Activated CD4-positive, alpha-beta T cell treated with anti-CD3 and anti-CD28 coated beads for 24 hours (primary cell): ENCODE measurements around the gene IKBKG.
"Not testable (repeated sequence)": the region's sequence is repeated elsewhere in the genome, so short reads cannot be mapped to it uniquely, and the experiment has no call there.

Experiments used
- DNase-seq, 2 donors: peaks; one replicate each; pipeline ENCODE4 v3.0.0-alpha.2; 2020; ENCODE audit warnings: low read depth in 2 of 2

The IKBKG gene

DNA sequence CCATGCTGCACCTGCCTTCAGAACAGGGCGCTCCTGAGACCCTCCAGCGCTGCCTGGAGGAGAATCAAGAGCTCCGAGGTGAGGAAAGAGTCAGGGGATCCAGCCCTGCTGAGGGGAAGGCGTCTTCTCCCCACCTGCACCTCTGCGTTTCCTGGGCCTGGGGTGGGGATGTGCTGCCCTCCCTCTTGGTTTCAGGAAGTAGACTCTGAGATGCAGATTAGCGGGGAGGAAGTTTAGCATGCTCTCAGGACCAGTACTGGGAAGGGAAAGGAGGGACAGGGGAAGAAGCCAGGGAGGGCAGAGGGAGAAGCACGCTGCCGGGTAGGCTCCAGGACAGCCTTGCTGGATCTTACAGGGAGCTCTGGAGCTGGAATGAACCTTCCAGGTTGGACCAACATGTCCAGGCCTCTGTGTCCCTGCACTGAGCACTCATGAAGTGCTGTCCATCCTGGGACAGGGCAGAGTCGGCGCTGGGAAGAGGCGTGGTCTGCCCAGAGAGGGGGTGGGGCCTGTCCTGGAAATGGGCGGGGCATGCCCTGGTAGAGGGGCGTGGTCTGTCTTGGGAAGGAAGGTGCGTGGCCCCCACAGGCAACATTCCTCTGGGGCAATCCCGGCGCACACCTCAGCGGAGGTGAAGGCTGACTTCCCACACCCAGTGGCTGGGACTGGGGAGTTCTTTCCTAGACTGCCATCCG lies 4.8 kb downstream of the IKBKG start:
- DNase-seq, result not testable (repeated sequence)

DNA sequence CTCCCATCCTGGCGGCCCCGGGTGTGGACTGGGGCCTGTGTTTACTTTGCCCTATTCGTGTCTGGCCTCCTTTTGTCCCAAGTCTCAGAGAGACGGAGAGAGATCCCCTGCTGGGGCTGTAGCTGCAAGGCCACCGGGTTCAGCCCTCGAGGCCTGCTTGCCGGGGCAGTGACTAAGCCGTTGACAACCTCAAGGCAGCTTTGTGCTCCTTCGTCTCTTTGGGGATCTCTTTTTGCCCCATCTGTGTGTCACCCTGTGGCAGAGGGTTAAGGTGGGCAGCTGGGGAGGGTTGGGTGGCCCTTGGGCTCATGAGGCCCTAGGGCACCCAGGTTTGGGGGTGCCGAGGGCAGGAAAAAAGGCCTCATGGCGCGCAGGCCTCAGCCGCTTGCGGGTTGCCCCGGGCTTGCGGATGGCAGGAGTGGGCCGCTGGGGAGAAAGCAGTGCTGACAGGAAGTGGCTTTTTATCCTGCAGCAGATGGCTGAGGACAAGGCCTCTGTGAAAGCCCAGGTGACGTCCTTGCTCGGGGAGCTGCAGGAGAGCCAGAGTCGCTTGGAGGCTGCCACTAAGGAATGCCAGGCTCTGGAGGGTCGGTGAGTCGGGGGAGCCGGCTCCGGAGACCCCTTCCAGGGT lies 10.8 kb downstream of the IKBKG start:
- not testable (repeated sequence) for DNase-seq

DNA sequence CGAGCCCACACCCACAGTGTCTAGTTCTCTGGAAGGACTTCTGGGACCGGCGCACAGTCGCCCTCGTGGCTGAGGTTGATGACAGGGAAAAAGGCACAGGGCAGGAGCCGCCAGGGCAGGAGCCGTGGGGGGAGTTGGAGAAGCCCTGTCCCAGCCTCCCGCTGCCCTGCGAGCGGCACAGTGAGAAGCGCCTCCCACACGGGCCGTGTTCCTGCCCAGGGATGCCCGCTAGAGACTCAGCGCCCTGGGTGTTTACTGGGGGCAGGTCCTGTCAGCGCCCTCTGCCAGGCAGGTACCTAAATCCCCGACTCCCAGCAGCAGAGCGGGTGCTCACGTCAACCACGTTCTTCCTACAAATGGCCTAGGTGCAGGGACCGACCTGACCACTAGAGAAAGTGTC lies 11.5 kb downstream of the IKBKG start:
- DNase-seq, result not testable (repeated sequence)

DNA sequence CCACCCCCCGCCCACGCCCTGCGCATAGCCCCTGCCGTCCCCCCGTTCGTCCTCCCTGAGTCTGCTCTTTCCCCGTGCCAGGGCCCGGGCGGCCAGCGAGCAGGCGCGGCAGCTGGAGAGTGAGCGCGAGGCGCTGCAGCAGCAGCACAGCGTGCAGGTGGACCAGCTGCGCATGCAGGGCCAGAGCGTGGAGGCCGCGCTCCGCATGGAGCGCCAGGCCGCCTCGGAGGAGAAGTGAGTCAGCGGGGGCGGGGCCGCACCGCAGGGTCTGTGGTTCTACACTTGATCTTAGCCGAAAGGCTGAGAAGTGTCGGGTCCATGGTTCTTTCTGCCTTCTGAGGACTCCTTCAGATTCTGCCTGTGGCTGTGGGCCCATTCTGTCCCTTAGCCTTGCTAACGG lies 12.9 kb downstream of the IKBKG start:
- not testable (repeated sequence) for DNase-seq

DNA sequence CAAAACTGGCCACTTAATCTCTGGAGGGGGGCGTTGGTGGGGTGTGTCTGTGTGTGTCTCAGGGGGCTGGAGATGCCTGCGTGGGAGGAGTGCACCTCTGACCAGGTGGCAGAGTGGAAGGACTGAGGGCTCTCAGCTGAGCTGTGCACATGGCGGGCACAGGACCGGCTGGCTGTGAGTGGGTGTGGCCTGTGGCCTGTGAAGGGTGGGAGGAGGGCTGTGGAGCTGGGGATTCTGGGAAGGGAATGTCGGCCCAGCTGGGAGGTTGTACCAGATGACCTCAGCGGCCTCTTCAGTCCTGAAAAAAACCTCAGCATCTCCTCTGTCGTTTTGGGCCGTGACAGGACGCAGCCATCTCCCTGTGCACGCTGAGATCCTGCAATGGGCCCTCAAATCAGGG lies 14.9 kb downstream of the IKBKG start:
- DNase-seq, result not testable (repeated sequence)

DNA sequence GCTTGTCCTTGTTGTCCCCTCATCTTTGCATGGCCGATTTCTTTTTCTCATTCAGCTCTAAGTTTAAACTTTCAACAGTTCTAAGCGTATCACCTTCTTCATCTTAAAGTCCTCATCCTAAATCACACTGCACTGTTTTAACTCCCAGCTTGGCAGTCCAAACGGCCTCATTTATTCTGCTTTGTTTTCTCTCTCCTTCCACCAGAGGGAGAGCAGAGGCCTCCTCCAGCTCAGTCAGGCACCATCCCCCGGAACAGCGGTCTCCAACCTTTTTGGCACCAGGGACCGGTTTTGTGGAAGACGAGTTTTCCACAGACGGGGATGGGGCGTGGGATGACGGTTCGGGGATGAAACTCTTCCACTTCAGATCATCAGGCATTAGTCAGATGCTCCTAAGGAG lies 22.9 kb downstream of the IKBKG start:
- not testable (repeated sequence) for DNase-seq

- not testable (repeated sequence) for DNase-seq
Measured at GRCh38 chrX:154573061-154573460, 25.6 kb downstream of the IKBKG start.

- not testable (repeated sequence) for DNase-seq
Measured at GRCh38 chrX:154575076-154575475, 27.7 kb downstream of the IKBKG start.

GRCh38 chrX:154582994-154583393 lies 35.6 kb downstream of the IKBKG start:
- not testable (repeated sequence) for DNase-seq

GRCh38 chrX:154584585-154585183 lies 37.3 kb downstream of the IKBKG start, which contains the start of gene CTAG1A:
Gene CTAG1A (plus strand): TSS chrX:154585133. CDS start chrX:154585207, 74 bp downstream.
- DNase-seq, result not testable (repeated sequence)

- DNase-seq, result not testable (repeated sequence)
Measured at GRCh38 chrX:154590415-154590814, 43.0 kb downstream of the IKBKG start.

- no peak for DNase-seq
Measured at GRCh38 chrX:154592505-154592904, 45.1 kb downstream of the IKBKG start.

- DNase-seq, result no peak
Measured at GRCh38 chrX:154593201-154593600, 45.8 kb downstream of the IKBKG start.

GRCh38 chrX:154594491-154594890 lies 47.1 kb downstream of the IKBKG start:
- no peak for DNase-seq

DNA sequence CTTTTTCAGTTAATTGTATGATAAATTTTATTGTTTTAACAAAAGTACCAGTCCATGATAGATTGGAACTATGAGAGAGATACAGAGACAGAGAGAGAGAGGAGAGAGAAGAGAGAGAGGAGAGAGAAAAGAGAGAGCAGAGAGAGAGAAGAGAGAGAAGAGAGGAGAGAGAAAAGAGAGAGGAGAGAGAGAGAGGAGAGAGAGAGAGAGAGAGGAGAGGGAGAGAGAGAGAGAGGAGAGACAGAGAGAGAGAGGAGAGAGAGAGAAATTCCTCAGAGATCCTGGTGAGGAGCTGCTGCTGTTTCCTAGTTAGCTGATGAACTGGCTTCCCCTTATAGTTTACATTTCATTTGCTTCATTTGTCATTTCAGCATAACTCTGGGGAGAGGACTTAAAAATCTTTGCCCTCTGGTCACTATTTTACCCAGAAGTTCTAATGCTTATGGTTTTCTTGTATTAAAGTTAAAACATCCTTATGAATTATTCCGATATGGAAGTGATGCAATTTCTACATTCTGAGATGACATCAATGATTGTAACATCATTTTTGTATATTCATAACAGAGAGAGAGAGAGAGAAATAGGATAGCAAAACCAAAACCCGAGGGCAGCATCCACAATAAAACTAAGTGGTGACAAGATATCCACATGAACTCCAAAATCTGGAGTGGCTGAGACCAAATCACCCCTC lies 48.3 kb downstream of the IKBKG start:
- DNase-seq, result no peak

DNA sequence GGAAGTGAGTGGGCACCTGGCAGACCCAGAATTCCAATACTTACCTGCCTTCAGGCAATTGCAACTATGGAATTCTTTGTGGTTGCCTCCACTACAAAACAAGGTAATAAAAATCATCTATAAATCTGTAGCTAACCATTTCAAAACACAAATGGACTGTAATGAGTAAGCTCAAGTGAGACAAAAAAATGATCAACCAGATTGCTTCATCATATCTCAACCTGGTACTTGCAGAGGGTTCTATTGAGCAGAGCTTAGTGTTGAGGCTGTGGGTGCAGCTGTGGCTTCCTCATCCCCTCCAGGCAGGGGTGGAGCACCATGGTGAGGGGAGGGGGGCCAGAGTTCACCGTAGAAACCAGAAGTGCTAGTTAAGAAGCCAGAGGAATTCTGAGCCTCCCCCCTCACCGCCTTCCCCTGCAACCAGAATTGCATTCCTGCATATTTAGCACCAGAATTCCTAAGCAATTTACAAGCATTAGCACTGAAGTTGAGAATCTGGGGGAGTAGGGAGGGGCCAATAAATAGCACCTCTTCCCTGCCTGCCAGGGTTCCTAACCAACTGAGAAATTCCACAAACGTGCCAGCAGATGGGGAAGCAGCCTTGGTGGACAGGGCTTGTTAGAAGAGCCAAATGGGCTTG lies 49.0 kb downstream of the IKBKG start:
- no peak for DNase-seq

GRCh38 chrX:154597221-154597620 lies 49.8 kb downstream of the IKBKG start:
- no peak for DNase-seq

GRCh38 chrX:154598656-154599055 lies 51.2 kb downstream of the IKBKG start:
- DNase-seq, result no peak

GRCh38 chrX:154599531-154599930 lies 52.1 kb downstream of the IKBKG start:
- DNase-seq, result no peak

- no peak for DNase-seq
Measured at GRCh38 chrX:154600759-154601374, 53.4 kb downstream of the IKBKG start.

DNA sequence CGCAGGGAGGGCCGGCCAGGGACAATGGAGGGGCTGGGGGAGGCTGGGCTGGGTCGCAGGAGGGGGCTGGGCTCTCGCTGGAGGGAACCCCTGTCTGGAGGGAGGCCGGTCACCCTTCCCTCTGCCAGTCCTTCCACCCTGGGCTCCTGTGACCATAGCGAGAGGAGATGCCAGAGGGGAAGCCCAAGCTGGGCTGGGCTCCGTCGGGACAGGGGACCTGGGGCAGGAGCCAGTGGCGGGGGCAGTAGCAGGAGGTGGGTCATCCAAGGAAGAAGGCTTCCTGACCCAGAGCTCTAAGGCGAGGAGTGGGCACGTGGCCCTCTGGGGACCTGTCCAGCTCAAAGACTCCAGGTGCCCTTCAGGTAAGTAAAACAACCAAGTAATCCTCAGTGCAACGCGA lies 54.8 kb downstream of the IKBKG start:
- no peak for DNase-seq
